HFF-Myc (cell line): ENCODE data around the gene ADAMTS17.

ENCODE experiments used
- DNase-seq: peaks from one replicate; pipeline ENCODE4 v3.0.0-alpha.2; 2011; ENCODE audit warnings: low read depth; ENCODE audit errors: extremely low read depth
- H3K4me3 ChIP-seq: replicated peaks from 2 replicates; pipeline ENCODE4 v1.5.1; 2011; ENCODE audit warnings: low read depth, mild to moderate bottlenecking, control low read depth, low read length
- TF ChIP-seq, protein P1 (sequence below): IDR thresholded peaks from 2 replicates; pipeline ENCODE4 v1.5.1; 2012; ENCODE audit warnings: mild to moderate bottlenecking, low read depth, low read length, control low read depth; ENCODE audit errors: missing control alignments

Gene ADAMTS17

DNA sequence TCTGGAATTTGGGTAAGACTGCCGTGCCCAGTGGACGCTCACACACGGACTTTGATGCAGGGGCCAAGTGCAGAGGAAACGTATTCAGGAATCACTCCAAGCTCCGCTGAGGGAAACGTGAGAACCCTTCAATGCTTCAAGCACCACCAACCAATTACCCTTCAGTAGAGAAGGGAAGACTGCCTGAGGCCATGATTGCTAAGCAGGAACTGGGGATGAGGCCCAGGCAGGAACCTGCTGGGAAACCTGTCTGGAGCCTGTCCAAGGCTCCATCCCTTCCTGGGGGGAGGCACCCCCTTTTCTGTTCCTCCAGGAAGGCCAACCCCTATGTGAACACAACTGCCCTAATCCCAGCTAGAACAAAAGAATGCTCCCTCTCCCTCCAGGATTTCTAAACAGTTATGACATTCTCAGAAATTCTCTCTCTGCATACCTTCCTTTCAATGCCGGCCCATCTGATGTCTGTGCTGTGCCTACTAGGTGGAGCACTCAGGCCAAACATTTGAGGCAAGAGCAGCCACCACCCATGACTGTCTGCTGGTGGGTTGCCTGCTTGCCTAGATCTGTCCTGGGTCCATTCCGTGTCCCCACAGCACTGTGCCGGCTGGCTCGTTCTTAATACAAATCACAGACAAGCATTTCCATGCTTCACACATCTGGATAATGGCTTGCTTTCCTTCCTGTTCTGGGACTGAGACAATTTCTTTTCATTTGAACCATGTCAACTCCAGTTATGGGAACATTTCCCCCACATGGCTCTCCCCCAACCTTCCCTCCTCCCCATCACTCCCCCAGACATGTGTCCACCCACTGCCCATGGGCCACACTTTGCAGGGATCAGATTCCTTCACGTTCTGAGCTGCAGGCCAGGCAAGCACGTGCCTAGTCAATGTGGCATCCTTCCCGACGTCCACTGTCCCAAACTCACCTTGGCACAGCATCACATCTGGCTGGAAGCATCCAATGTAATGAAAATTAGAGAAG, 149.4 kb downstream of the ADAMTS17 start:
- no peak overlapping the region for H3K4me3 ChIP-seq
- TF ChIP-seq, protein P1, sequence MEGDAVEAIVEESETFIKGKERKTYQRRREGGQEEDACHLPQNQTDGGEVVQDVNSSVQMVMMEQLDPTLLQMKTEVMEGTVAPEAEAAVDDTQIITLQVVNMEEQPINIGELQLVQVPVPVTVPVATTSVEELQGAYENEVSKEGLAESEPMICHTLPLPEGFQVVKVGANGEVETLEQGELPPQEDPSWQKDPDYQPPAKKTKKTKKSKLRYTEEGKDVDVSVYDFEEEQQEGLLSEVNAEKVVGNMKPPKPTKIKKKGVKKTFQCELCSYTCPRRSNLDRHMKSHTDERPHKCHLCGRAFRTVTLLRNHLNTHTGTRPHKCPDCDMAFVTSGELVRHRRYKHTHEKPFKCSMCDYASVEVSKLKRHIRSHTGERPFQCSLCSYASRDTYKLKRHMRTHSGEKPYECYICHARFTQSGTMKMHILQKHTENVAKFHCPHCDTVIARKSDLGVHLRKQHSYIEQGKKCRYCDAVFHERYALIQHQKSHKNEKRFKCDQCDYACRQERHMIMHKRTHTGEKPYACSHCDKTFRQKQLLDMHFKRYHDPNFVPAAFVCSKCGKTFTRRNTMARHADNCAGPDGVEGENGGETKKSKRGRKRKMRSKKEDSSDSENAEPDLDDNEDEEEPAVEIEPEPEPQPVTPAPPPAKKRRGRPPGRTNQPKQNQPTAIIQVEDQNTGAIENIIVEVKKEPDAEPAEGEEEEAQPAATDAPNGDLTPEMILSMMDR, result no peak
- DNase-seq, result no peak

GRCh38 chr15:100191161-100191560, 150.6 kb downstream of the ADAMTS17 start:
- no peak overlapping the region for H3K4me3 ChIP-seq
- no peak for DNase-seq
- TF ChIP-seq, protein P1, result no peak

DNA sequence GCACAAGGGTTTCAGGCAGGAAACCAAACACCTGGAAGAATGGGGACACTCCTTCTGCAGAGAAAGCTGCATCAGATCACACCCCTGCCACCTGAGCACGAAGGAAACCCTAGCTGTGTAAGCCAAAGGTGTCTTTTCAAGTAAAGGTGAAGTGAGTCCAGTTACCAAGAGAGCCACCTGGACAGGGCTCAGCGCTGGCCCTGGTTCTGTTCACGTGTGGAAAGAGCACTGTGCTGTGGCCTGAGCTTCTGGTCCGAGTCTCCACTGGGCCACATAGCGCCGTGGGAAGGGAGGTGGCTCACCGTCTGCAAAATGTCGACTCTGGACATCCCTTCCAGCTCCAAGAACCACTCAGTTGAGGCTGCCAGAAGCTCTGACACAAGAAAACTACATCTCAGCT, 151.1 kb downstream of the ADAMTS17 start:
- TF ChIP-seq, protein P1, result no peak
- no peak overlapping the region for H3K4me3 ChIP-seq
- DNase-seq, result no peak

DNA sequence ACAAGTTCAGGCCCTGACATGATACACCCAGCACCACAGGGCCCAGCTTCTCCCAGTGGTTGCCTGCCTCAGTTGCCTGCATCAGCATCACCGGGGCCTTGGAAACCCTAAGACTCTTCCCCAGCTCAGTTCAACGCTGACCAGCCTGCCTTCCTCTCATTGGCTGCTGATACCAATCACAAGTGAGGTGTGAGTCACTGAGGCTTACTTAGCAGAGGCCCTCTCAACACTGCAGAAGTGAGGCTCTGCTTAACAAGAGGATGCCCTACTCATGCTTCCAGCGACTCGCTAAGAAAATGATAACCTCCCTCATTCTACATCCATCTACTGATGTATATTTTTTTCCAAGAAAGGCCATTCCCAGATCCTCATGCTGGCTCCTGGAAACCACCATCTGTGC, 151.9 kb downstream of the ADAMTS17 start:
- no peak for DNase-seq
- TF ChIP-seq, protein P1, result no peak
- no peak overlapping the region for H3K4me3 ChIP-seq

DNA sequence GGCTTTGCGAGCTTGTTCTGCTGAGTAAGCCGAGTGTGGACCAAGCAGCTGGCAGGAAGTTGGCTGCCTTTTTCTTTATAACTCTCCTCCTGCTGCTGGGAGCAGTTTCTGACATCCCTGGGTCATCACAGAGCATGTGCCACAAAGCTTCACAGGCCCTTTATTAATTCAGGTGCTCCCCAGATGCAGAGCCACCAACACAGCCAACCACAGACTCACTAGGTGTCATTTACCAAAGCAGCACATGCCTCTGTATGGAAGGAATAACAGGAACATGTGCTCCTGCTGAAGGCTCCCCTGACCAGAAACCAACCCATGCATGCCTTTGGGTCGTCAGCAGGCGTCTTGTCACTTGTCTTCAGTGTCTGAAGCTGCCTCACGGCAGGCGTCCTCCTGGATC, 152.5 kb downstream of the ADAMTS17 start:
- TF ChIP-seq, protein P1, result no peak
- H3K4me3 ChIP-seq, result no peak overlapping the region
- no peak for DNase-seq

GRCh38 chr15:100187677-100188076, 154.1 kb downstream of the ADAMTS17 start:
- TF ChIP-seq, protein P1, result no peak
- H3K4me3 ChIP-seq, result no peak overlapping the region
- no peak for DNase-seq
